ENCODE data around the gene PHB1.

The PHB1 gene

GRCh38 chr17:49403514-49404289, 11.0 kb downstream of the PHB1 start:
- no peak for ATAC-seq

GRCh38 chr17:49402706-49403105, 12.0 kb downstream of the PHB1 start:
- no peak for ATAC-seq

GRCh38 chr17:49401971-49402611, 12.6 kb downstream of the PHB1 start:
- ATAC-seq, result no peak

- no peak for ATAC-seq
Measured at GRCh38 chr17:49399995-49400394, 14.7 kb downstream of the PHB1 start.

GRCh38 chr17:49397586-49397985, 17.1 kb downstream of the PHB1 start:
- ATAC-seq, result no peak

- no peak for ATAC-seq
Measured at GRCh38 chr17:49393491-49394255, 21.0 kb downstream of the PHB1 start.

- no peak for ATAC-seq
Measured at GRCh38 chr17:49390548-49391324, 23.9 kb downstream of the PHB1 start.

- ATAC-seq, result peak; percentile 70 to 74
Measured at GRCh38 chr17:49389514-49390347, 25.0 kb downstream of the PHB1 start.

- ATAC-seq, result no peak
Measured at GRCh38 chr17:49388692-49389513, 25.8 kb downstream of the PHB1 start.

- peak; percentile 22 to 40 for ATAC-seq
Measured at GRCh38 chr17:49388290-49388640, 26.4 kb downstream of the PHB1 start.

GRCh38 chr17:49387498-49388289, 27.0 kb downstream of the PHB1 start:
- peak; percentile 41 to 49 for ATAC-seq

- ATAC-seq, result no peak
Measured at GRCh38 chr17:49386373-49386772, 28.3 kb downstream of the PHB1 start.

GRCh38 chr17:49384951-49385350, 29.7 kb downstream of the PHB1 start:
- no peak for ATAC-seq

- no peak for ATAC-seq
Measured at GRCh38 chr17:49383060-49383459, 31.6 kb downstream of the PHB1 start.

- ATAC-seq, result no peak
Measured at GRCh38 chr17:49382556-49382955, 32.1 kb downstream of the PHB1 start.

GRCh38 chr17:49381793-49382192, 32.9 kb downstream of the PHB1 start:
- ATAC-seq, result no peak

GRCh38 chr17:49381033-49381432, 33.6 kb downstream of the PHB1 start:
- no peak for ATAC-seq

- ATAC-seq, result no peak
Measured at GRCh38 chr17:49379926-49380325, 34.8 kb downstream of the PHB1 start.

GRCh38 chr17:49378311-49378710, 36.4 kb downstream of the PHB1 start:
- ATAC-seq, result no peak

- no peak for ATAC-seq
Measured at GRCh38 chr17:49375544-49375943, 39.1 kb downstream of the PHB1 start.

All from activated CD4-positive, CD25-positive, alpha-beta regulatory T cell treated with anti-CD3 and anti-CD28 coated beads, Interleukin-2, amount 50 U/mL, for 24 hours (primary cell).